H9 (cell line): ENCODE results near the gene GPR42. TPM values are rescaled to one million over a fixed set of nuclear protein-coding genes. Genes with fewer than 3 reads are reported as not detected.

Experiments
- DNase-seq: peaks from one replicate; pipeline ENCODE4 v3.0.0-alpha.2; 2017
- H2AFZ ChIP-seq: one replicate; pipeline ENCODE4 v1.6.1; 2013; ENCODE audit warnings: mild to moderate bottlenecking, low read length, control low read depth, moderate library complexity
- H2AK5ac ChIP-seq: 2 replicates; pipeline ENCODE4 v1.6.1; 2013; ENCODE audit warnings: low read length, control low read depth, mixed read lengths; ENCODE audit not compliant: insufficient read length
- H2BK120ac ChIP-seq: one replicate; pipeline ENCODE4 v1.6.1; 2013; ENCODE audit warnings: low read depth, mild to moderate bottlenecking, low read length, control low read depth, inconsistent platforms; ENCODE audit not compliant: poor library complexity, severe bottlenecking
- H2BK12ac ChIP-seq: 2 replicates; pipeline ENCODE4 v1.6.1; 2013; ENCODE audit warnings: low read length, control low read depth, mixed read lengths, low read depth; ENCODE audit not compliant: insufficient read length
- H2BK15ac ChIP-seq: 2 replicates; pipeline ENCODE4 v1.6.1; 2013; ENCODE audit warnings: low read depth, low read length, control low read depth
- H2BK20ac ChIP-seq: one replicate; pipeline ENCODE4 v1.6.1; 2013; ENCODE audit warnings: low read depth, mild to moderate bottlenecking, low read length, control low read depth, inconsistent platforms; ENCODE audit not compliant: poor library complexity, severe bottlenecking
- H2BK5ac ChIP-seq: 2 replicates; pipeline ENCODE4 v1.6.1; 2013; ENCODE audit warnings: low read length, control low read depth, mixed read lengths; ENCODE audit not compliant: insufficient read length
- H3K14ac ChIP-seq: 2 replicates; pipeline ENCODE4 v1.6.1; 2013; ENCODE audit warnings: low read length, control low read depth; ENCODE audit not compliant: insufficient read depth
- H3K18ac ChIP-seq: 2 replicates; pipeline ENCODE4 v1.6.1; 2013; ENCODE audit warnings: low read depth, mild to moderate bottlenecking, mixed read lengths, low read length, control low read depth; ENCODE audit not compliant: insufficient read length
- H3K23ac ChIP-seq: 2 replicates; pipeline ENCODE4 v1.6.1; 2013; ENCODE audit warnings: low read length, control low read depth, mixed read lengths, low read depth; ENCODE audit not compliant: insufficient read length
- H3K23me2 ChIP-seq: 2 replicates; pipeline ENCODE4 v1.6.1; 2013; ENCODE audit warnings: low read depth, mild to moderate bottlenecking, mixed read lengths, low read length, control low read depth; ENCODE audit not compliant: insufficient read length, poor library complexity, severe bottlenecking
- H3K27ac ChIP-seq: 2 replicates; pipeline ENCODE4 v1.5.1; 2013; ENCODE audit warnings: low read length, control low read depth, mixed read lengths, low read depth; ENCODE audit not compliant: insufficient read length
- H3K27me3 ChIP-seq: 2 replicates; pipeline ENCODE4 v1.6.1; 2013; ENCODE audit warnings: low read length, control low read depth, inconsistent platforms; ENCODE audit not compliant: insufficient read depth
- H3K4ac ChIP-seq: 2 replicates; pipeline ENCODE4 v1.6.1; 2013; ENCODE audit warnings: low read depth, mild to moderate bottlenecking, control low read depth, inconsistent platforms, low read length, moderate library complexity
- H3K4me1 ChIP-seq: 2 replicates; pipeline ENCODE4 v1.6.1; 2013; ENCODE audit warnings: low read length, control low read depth, inconsistent platforms; ENCODE audit not compliant: insufficient read depth
- H3K4me2 ChIP-seq: 2 replicates; pipeline ENCODE4 v1.6.1; 2013; ENCODE audit warnings: low read length, control low read depth, mixed read lengths; ENCODE audit not compliant: insufficient read length, insufficient read depth
- H3K56ac ChIP-seq: 2 replicates; pipeline ENCODE4 v1.6.1; 2013; ENCODE audit warnings: low read depth, mild to moderate bottlenecking, mixed read lengths, low read length, control low read depth; ENCODE audit not compliant: insufficient read length
- H3K79me1 ChIP-seq: 2 replicates; pipeline ENCODE4 v1.6.1; 2013; ENCODE audit warnings: low read depth, mild to moderate bottlenecking, moderate library complexity, low read length, control low read depth, inconsistent platforms; ENCODE audit not compliant: insufficient read depth, poor library complexity, severe bottlenecking
- H3K79me2 ChIP-seq: 2 replicates; pipeline ENCODE4 v1.6.1; 2013; ENCODE audit warnings: low read length, control low read depth, inconsistent platforms; ENCODE audit not compliant: insufficient read depth
- H3K9ac ChIP-seq: 2 replicates; pipeline ENCODE4 v1.6.1; 2013; ENCODE audit warnings: low read length, control low read depth, mixed read lengths; ENCODE audit not compliant: insufficient read length; ENCODE audit errors: extremely low read depth
- H3K9me3 ChIP-seq: one replicate; pipeline ENCODE4 v1.6.1; 2013; ENCODE audit warnings: low read depth, low read length, inconsistent platforms; ENCODE audit not compliant: control insufficient read depth
- H3T11ph ChIP-seq: one replicate; pipeline ENCODE4 v1.6.1; 2013; ENCODE audit warnings: mild to moderate bottlenecking, low read length, control low read depth, inconsistent platforms
- H4K20me1 ChIP-seq: one replicate; pipeline ENCODE4 v1.6.1; 2013; ENCODE audit not compliant: control insufficient read depth, insufficient read length, insufficient read depth
- H4K5ac ChIP-seq: 2 replicates; pipeline ENCODE4 v1.6.1; 2013; ENCODE audit warnings: low read depth, mild to moderate bottlenecking, mixed read lengths, low read length, control low read depth; ENCODE audit not compliant: insufficient read length
- H4K8ac ChIP-seq: replicated peaks from 2 replicates; pipeline ENCODE4 v1.6.1; 2013; ENCODE audit warnings: low read length, control low read depth, mixed read lengths, low read depth; ENCODE audit not compliant: insufficient read length
- H4K91ac ChIP-seq: 2 replicates; pipeline ENCODE4 v1.6.1; 2013; ENCODE audit warnings: low read depth, mild to moderate bottlenecking, moderate library complexity, mixed read lengths, low read length, control low read depth; ENCODE audit not compliant: insufficient read length
- H3K27ac Mint-ChIP-seq, 3 experiments: 2 replicates in 2 of 3; 3 replicates in 1 of 3; pipeline ENCODE4 v1.8.0; 2020 to 2021; ENCODE audit warnings: mixed read lengths in 3 of 3, mild to moderate bottlenecking in 1 of 3, moderate library complexity in 1 of 3
- H3K27me3 Mint-ChIP-seq: 2 replicates; pipeline ENCODE4 v1.8.0; 2021; ENCODE audit warnings: low read depth, mild to moderate bottlenecking, moderate library complexity, mixed read lengths
- H3K36me3 Mint-ChIP-seq, 3 experiments: 2 replicates in 2 of 3; 3 replicates in 1 of 3; pipeline ENCODE4 v1.8.0; 2020 to 2021; ENCODE audit warnings: low read depth in 3 of 3, mixed read lengths in 3 of 3; ENCODE audit not compliant: insufficient read depth in 1 of 3
- H3K4me1 Mint-ChIP-seq, 2 experiments: 2 replicates each; pipeline ENCODE4 v1.8.0; 2020; ENCODE audit warnings: mixed read lengths in 2 of 2
- H3K4me3 Mint-ChIP-seq, 2 experiments: 2 replicates in 1 of 2; 3 replicates in 1 of 2; pipeline ENCODE4 v1.8.0; 2020 to 2021; ENCODE audit warnings: mild to moderate bottlenecking in 2 of 2, mixed read lengths in 2 of 2, moderate library complexity in 1 of 2
- H3K9me3 Mint-ChIP-seq, 2 experiments: 2 replicates in 1 of 2; 3 replicates in 1 of 2; pipeline ENCODE4 v1.8.0; 2020; ENCODE audit warnings: mild to moderate bottlenecking in 2 of 2, mixed read lengths in 2 of 2, moderate library complexity in 1 of 2
- WGBS: extraction: QIAGEN DNeasy Blood & Tissue Kit; methylation state at CpG from one replicate; pipeline ENCODE4 v1.1.7; 2013; ENCODE audit warnings: missing lambda C conversion rate, low lambda C conversion rate, mixed read lengths; ENCODE audit not compliant: insufficient read length; ENCODE audit errors: extremely low coverage; 5-methylcytosine and 5-hydroxymethylcytosine counted together
- total RNA-seq: library from RNA; stranded (reverse); gene quantifications from 2 replicates; pipeline ENCODE4 v1.2.1, GENCODE V29; 2021
- TF ChIP-seq, protein P1 (sequence below): fragments of 200-600 bp; sonication (generic); conservative IDR thresholded peaks from 3 replicates; pipeline ENCODE4 v1.8.0; 2021; ENCODE audit warnings: antibody characterized with exemption, mild to moderate bottlenecking

Gene GPR42
- total RNA-seq, 1 experiment from 2014 or later = not detected

DNA sequence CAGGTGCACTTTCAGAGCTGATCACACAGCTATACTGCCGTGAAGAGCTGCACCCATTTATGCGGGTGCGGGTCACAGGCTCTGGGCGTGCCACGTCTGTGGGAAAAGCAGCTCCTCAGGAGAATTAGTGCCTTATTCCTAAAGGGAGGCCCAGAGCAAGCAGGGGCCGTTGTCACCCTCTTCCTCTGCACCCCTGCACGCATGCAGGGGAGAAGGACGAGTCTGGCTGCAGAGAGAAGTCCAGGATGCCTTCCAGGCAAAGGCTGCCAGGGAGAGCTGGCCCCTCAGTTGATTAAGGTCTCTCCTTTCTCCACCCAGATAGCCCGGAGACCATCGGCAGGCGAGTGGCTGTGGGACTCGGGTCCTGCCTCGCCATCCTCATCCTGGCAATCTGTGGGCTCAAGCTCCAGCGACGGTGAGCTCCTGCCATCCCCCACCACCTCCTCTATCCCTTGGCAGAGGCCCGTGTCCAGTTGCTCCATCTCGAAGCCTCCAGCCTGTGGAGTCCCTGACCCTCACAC lies 26.3 kb upstream of the GPR42 start:
- Histone ChIP-seq H3K9me3 (no peaks in the 10 kb centered on the region), H3K4me2 (no peak overlapping the region), H3K23ac (no peak overlapping the region), H2BK5ac (no peak overlapping the region), H2BK120ac (no peak overlapping the region), H3K18ac (no peak overlapping the region), H3K23me2 (no peaks in the 10 kb centered on the region), H2BK12ac (no peak overlapping the region), H3K79me2 (no peaks in the 10 kb centered on the region), H3K4me1 (no peaks in the 10 kb centered on the region), H2BK15ac (no peak overlapping the region), H3K79me1 (no peaks in the 10 kb centered on the region), H2BK20ac (no peak overlapping the region), H4K8ac (no peak overlapping the region), H4K91ac (no peak overlapping the region), H3T11ph (no peak overlapping the region), H4K20me1 (no peaks in the 10 kb centered on the region), H3K27ac (no peak overlapping the region), H3K56ac (no peak overlapping the region), H2AFZ (no peak overlapping the region), H3K14ac (no peak overlapping the region), H4K5ac (no peak overlapping the region), H3K4ac (no peak overlapping the region), H2AK5ac (no peak overlapping the region), H3K9ac (no peak overlapping the region), H3K27me3 (no peaks in the 10 kb centered on the region)
- H3K9me3 Mint-ChIP-seq = no peaks in the 10 kb centered on the region
- H3K4me3 Mint-ChIP-seq = no peak overlapping the region
- H3K27me3 Mint-ChIP-seq = peaks cover 44% of the 10 kb centered on the region
- TF ChIP-seq, protein P1, sequence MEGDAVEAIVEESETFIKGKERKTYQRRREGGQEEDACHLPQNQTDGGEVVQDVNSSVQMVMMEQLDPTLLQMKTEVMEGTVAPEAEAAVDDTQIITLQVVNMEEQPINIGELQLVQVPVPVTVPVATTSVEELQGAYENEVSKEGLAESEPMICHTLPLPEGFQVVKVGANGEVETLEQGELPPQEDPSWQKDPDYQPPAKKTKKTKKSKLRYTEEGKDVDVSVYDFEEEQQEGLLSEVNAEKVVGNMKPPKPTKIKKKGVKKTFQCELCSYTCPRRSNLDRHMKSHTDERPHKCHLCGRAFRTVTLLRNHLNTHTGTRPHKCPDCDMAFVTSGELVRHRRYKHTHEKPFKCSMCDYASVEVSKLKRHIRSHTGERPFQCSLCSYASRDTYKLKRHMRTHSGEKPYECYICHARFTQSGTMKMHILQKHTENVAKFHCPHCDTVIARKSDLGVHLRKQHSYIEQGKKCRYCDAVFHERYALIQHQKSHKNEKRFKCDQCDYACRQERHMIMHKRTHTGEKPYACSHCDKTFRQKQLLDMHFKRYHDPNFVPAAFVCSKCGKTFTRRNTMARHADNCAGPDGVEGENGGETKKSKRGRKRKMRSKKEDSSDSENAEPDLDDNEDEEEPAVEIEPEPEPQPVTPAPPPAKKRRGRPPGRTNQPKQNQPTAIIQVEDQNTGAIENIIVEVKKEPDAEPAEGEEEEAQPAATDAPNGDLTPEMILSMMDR = no peak
- no CpG with 5 or more reads among the region's 17 CpGs for WGBS
- H3K27ac Mint-ChIP-seq = no peak overlapping the region
- DNase-seq = peak; percentile 21
- peaks cover 7 to 19% of the 10 kb centered on the region in 2 experiments for H3K4me1 Mint-ChIP-seq
- no peaks in the 10 kb centered on the region for H3K36me3 Mint-ChIP-seq
